Retinal pigment epithelial cell (primary cell): ENCODE results near the gene KCNN2.

Experiments used
- DNase-seq: peaks from one replicate; pipeline ENCODE4 v3.0.0-alpha.2; 2010; ENCODE audit warnings: low read depth
- H3K4me3 ChIP-seq: 2 replicates; pipeline ENCODE4 v1.5.1; 2011; ENCODE audit warnings: mild to moderate bottlenecking, low read length, control low read depth, moderate library complexity
- TF ChIP-seq, protein P1 (sequence below): conservative IDR thresholded peaks from 2 replicates; pipeline ENCODE4 v1.5.1; 2011; ENCODE audit warnings: low read depth, low read length, control low read depth, inconsistent platforms

KCNN2 gene

DNA sequence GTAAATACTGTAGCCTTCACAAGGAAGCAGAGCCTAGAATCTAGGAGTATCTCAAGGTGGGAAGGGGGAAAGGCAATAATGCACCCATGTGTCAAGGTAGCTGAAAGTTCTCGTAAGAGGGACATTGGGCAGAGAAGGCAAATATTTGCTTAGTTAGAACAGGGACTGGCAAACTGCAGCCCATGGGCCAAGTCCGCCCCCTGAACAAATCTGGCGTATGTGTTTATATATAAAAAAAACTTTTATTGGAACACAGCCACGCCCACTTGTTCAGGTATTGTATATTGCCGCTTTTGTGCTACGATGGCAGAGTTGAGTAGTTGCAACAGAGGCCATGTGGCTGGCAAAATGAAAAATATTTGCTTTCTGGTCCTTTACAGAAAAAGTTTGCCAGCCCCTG lies 16.1 kb downstream of the KCNN2 start:
- H3K4me3 ChIP-seq, result no peak overlapping the region
- TF ChIP-seq, protein P1, sequence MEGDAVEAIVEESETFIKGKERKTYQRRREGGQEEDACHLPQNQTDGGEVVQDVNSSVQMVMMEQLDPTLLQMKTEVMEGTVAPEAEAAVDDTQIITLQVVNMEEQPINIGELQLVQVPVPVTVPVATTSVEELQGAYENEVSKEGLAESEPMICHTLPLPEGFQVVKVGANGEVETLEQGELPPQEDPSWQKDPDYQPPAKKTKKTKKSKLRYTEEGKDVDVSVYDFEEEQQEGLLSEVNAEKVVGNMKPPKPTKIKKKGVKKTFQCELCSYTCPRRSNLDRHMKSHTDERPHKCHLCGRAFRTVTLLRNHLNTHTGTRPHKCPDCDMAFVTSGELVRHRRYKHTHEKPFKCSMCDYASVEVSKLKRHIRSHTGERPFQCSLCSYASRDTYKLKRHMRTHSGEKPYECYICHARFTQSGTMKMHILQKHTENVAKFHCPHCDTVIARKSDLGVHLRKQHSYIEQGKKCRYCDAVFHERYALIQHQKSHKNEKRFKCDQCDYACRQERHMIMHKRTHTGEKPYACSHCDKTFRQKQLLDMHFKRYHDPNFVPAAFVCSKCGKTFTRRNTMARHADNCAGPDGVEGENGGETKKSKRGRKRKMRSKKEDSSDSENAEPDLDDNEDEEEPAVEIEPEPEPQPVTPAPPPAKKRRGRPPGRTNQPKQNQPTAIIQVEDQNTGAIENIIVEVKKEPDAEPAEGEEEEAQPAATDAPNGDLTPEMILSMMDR, result no peak
- DNase-seq, result no peak

DNA sequence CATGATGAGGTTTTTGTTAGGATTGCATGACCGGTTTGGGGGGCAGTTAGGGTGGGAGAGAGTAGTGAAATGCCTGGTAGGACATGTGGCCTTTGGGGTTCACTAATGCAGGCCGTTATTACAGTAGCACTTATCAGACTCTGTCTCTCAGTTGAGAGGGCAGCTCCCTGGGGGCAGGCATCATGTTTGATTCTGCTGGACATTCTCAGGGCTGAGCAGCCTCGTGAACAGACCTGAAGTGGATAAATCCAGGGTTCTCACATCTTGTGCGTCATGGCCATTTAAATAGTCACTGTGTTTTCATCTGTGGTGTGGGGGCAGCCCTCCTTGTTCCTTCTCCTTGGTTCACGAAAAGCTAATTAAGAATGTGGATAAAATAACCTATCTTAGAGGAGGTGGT lies 18.9 kb downstream of the KCNN2 start:
- DNase-seq, result no peak
- TF ChIP-seq, protein P1, result no peak
- no peak overlapping the region for H3K4me3 ChIP-seq

GRCh38 chr5:114387433-114387832 lies 25.6 kb downstream of the KCNN2 start:
- TF ChIP-seq, protein P1, result no peak
- no peak overlapping the region for H3K4me3 ChIP-seq
- DNase-seq, result no peak

DNA sequence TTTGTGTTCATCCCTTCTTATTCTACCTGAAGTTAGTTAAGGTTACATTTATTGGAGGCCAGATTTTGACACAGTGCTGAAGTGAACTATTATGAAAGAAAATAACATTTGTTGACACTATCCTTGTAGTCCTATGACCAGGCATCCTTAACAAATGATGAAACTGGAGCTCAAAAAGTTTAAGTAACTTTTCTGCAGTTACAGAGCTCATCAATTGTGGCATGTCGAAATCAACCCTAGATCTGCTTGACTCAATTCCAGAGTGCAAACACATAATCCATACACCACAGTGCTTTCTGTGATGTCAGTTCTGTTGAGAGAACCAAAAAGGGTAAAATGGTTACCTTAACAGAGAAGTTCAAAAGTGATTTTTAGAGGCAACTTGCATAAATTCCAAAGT lies 28.6 kb downstream of the KCNN2 start:
- H3K4me3 ChIP-seq, result no peak overlapping the region
- DNase-seq, result no peak
- TF ChIP-seq, protein P1, result no peak

GRCh38 chr5:114391321-114391720 lies 29.5 kb downstream of the KCNN2 start:
- no peak overlapping the region for H3K4me3 ChIP-seq
- DNase-seq, result no peak
- TF ChIP-seq, protein P1, result no peak

GRCh38 chr5:114393159-114393558 lies 31.3 kb downstream of the KCNN2 start:
- TF ChIP-seq, protein P1, result no peak
- DNase-seq, result no peak
- no peak overlapping the region for H3K4me3 ChIP-seq

- TF ChIP-seq, protein P1, result no peak
- H3K4me3 ChIP-seq, result no peak overlapping the region
- DNase-seq, result no peak
Measured at GRCh38 chr5:114402206-114402605, 40.3 kb downstream of the KCNN2 start.
